OCI-LY3 (cell line): ENCODE measurements around the gene PNMA6E.

ENCODE experiments used
- EZH2phosphoT487 ChIP-seq: fragments of 200-600 bp; shearing (Covaris generic); IDR thresholded peaks from 2 replicates; pipeline ENCODE4 v1.6.1; 2018; ENCODE audit warnings: antibody characterized with exemption, mixed run types, low read depth
- TF ChIP-seq, protein P1 (sequence below): fragments of 200-600, 300-600 bp; sonication (generic); IDR thresholded peaks from 2 replicates; pipeline ENCODE4 v1.5.1; 2014; ENCODE audit warnings: antibody characterized with exemption, low read length, low read depth

DNA sequence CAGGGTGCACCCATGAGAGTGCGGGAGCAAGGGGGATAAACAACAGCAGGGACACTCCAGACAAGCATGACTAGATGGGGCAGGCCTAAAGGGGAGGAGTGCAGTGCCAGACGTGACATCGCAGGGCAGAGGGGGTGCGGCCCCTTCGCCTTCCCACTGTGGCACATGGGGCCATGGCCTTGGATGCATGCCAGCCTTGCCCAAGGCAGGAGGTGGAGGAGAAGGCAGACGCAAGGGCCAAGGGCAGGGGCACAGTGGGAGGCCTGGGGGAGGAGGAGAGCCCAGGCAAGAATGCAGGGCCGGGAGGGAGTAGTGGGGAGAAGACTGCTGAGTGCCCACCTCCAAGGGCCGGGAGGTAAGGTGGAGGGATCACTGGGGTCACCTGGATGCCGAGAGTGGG lies 21.6 kb downstream of the PNMA6E start:
- TF ChIP-seq, protein P1, sequence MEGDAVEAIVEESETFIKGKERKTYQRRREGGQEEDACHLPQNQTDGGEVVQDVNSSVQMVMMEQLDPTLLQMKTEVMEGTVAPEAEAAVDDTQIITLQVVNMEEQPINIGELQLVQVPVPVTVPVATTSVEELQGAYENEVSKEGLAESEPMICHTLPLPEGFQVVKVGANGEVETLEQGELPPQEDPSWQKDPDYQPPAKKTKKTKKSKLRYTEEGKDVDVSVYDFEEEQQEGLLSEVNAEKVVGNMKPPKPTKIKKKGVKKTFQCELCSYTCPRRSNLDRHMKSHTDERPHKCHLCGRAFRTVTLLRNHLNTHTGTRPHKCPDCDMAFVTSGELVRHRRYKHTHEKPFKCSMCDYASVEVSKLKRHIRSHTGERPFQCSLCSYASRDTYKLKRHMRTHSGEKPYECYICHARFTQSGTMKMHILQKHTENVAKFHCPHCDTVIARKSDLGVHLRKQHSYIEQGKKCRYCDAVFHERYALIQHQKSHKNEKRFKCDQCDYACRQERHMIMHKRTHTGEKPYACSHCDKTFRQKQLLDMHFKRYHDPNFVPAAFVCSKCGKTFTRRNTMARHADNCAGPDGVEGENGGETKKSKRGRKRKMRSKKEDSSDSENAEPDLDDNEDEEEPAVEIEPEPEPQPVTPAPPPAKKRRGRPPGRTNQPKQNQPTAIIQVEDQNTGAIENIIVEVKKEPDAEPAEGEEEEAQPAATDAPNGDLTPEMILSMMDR = no peak
- no peak for TF ChIP-seq EZH2phosphoT487
